Measurements from ENCODE around the gene ADGRB3.

The ADGRB3 gene

DNA sequence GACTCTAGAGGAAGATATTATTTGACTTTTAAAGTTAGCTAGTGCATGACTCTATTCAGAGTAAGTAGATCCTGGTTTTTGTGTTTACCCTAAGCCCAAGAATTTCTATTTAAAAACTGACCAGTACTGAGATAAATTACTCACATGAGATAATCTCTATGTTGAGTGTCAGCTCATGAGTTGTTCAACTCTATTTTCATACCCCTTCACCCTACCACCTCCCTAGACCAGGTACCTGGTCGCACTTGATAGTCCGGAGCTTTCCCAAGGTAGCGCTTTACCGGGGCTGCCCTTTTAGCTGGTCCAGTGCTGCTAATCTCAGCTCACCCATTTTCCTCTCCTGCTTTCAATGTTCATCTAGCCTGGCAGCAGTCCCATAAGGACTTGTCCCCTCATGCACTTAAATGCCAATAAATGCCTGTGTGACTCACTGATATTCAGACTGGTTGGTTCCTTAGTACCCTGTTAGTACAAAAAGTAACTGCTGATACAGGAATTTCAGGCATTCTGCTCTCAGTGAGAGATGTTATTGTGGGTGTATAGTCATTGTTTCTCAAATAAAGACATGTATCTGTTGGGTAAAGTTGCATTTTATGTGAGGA, 503.9 kb downstream of the ADGRB3 start:
- DNase-seq: no peak

GRCh38 chr6:69145062-69145461, 510.0 kb downstream of the ADGRB3 start:
- no peak for DNase-seq

- DNase-seq: no peak
Measured at GRCh38 chr6:69146385-69146784, 511.3 kb downstream of the ADGRB3 start.

GRCh38 chr6:69155467-69155866, 520.4 kb downstream of the ADGRB3 start:
- no peak for DNase-seq

DNA sequence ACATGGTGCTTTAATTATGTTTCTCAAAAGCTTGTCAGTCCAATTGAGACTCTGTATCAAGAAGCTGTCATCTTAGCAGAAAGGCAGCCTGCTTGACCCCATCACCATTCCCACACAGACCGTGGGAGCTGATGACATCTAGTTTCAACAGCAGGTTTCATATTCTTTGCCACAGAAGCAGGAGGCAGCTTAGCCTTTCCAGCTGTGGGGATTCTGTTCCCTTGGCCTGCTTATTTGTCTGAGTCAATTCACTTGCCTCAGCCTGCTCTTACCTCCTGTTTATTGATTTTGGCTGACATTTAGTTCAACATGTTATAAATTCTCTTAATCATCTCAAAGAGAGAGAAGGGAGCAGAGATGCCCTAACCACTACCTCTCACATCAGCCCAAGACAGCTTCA, 527.7 kb downstream of the ADGRB3 start:
- DNase-seq: no peak

- no peak for DNase-seq
Measured at GRCh38 chr6:69164564-69165229, 529.6 kb downstream of the ADGRB3 start.

- no peak for DNase-seq
Measured at GRCh38 chr6:69179681-69180080, 544.6 kb downstream of the ADGRB3 start.

DNA sequence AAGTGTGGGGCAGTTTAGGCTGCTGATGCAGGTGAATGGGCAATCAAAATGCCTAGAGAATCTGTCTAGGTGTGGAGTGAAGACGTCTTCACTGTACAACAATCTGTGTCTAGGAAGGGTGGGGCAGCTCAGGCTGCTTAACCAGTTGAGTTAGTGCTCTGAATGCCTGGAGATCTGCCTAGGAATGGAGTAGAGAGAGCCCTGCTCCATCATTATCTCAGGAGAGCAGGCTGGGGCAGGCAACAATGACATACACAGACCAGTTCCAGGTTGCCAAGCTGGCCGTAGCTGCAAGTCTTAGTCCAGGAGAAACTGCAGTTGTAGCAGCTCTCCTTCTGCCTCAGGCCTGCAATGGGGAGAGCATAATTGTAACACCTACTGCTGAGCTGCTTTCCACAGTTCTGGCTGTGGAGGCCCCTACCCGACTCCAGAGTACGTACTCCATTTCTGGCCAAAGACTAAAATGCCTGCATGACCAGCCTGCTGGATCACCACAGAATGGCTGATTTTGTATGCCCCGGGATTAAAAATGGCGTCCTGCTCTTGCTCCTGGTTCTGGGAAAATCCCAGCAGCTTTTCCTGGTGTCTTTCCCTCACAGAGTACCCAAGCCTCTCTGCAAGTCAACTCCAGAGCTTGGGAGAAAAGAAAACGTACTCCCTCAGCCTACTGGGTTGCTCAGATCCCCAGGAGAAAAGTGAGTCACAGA, 545.4 kb downstream of the ADGRB3 start:
- no peak for DNase-seq

DNA sequence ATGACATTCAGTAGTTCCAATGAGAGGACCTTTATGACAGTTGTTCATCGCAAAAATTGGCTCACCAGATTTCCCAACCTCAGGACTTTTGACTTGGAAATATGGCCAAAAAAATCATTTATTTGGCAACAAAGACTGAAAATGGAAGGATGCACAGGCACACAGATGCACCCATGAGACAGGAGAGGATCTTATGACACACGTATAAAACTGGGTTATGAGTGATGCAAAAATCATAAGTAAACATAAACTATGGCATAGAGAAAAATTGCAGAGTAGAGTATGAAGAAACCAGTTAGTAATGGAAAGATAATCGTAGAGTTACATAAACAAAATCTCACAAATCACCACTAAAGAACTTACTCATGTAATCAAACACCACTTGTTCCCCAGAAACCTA, 546.9 kb downstream of the ADGRB3 start:
- no peak for DNase-seq

- no peak for DNase-seq
Measured at GRCh38 chr6:69185276-69185675, 550.2 kb downstream of the ADGRB3 start.

GRCh38 chr6:69202768-69203167, 567.7 kb downstream of the ADGRB3 start:
- no peak for DNase-seq

- DNase-seq: no peak
Measured at GRCh38 chr6:69216127-69216526, 581.0 kb downstream of the ADGRB3 start.

DNA sequence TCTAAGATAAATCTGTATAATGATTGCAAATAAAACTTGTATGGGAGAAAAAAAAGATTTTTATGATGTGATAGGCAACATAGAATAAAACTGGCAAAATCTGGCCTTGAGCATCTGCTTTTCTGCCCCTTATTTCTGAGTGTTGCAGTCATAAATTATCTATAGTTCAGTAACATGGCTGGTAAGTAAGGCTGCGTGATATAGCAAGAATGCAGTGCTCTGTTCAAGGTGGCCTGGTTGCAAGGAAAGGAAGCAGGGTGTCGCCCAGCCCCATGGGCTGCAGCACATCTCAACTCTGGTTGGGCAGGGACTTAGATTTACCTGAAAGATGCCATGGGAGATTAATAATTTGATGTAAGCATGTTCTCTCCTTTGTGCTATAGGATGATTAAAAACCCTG, 582.3 kb downstream of the ADGRB3 start:
- DNase-seq: no peak

GRCh38 chr6:69220375-69220774, 585.3 kb downstream of the ADGRB3 start:
- DNase-seq: no peak

DNA sequence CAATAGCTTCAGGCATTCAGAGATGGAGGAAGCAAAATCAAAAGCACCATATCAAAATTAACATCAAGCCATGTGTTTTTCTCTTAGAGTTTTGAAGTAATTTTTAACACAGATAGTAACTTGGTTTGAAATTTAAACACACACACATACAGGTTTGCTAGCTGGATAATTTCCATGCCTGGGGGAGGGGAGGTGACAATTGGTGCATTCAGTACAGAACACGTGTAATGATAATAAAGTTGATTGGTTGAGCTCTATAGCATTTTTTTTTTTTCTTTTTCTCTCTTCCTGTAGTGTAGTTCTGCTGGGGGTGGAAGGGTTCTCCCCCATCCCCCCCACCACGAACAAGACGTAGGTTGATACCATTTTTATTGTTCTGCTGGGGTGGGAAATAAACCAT, 596.9 kb downstream of the ADGRB3 start:
- no peak for DNase-seq

GRCh38 chr6:69232496-69232895, 597.4 kb downstream of the ADGRB3 start:
- no peak for DNase-seq

GRCh38 chr6:69232911-69233448, 597.9 kb downstream of the ADGRB3 start:
- DNase-seq: peak; percentile 2

GRCh38 chr6:69238067-69238466, 603.0 kb downstream of the ADGRB3 start:
- no peak for DNase-seq

DNA sequence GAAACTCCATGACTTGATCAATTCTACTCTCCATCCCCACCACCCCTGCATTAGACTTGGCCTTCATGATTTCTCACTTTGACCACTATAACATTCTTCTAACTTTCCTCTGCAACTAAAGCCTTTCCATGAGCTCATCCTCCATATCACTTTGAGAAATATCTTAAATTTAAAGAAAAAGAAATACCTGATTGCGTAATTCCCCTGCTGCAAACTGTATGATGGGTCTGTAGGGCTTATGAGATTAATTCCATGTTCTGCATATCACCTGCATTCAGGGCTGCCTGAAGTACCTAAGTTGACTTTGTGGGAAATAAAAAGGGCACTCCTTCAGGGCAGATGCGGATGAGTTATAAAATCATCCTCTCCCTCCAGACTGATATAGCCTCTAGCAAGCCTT, 611.9 kb downstream of the ADGRB3 start:
- DNase-seq: no peak

GRCh38 chr6:69261010-69261409, 625.9 kb downstream of the ADGRB3 start:
- no peak for DNase-seq

DNA sequence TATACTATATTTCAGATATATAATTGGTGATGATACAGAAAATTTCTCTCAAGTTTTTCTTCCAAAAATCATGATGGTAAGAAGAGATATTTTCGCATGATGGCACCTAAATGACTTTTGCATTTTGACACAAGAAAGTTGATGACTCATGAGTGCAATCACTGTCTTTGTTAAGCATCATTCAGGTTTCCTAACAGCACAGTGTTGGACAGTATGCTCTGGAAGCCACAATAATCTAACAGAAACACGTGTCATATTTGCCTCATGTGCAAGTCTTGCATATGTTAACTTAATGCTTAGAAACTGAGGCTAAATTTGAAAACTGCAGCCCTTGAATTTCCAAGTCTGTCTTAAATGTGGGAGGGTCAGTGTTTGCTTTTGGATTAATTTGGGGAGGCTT, 628.2 kb downstream of the ADGRB3 start:
- DNase-seq: no peak

GRCh38 chr6:69265090-69265489, 630.0 kb downstream of the ADGRB3 start:
- no peak for DNase-seq

DNA sequence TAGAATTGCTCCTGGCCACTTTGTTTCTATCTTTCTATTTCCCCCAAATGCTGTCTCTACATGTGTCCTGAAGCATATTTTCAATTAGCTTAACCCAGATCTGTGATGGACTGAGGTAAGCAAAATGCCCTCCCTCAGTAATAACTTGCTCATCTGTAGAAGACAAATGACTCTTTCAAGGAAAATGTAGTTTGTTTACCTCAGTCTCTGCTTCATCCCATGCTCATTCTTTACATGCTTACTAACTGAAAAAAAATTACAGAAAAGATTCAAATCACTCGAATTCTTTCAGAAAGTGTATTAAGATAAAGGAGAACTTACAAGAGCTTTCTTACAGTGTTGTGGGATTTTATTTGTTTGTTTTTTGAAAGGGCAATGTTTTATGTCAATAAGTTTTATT, 630.6 kb downstream of the ADGRB3 start:
- no peak for DNase-seq

DNA sequence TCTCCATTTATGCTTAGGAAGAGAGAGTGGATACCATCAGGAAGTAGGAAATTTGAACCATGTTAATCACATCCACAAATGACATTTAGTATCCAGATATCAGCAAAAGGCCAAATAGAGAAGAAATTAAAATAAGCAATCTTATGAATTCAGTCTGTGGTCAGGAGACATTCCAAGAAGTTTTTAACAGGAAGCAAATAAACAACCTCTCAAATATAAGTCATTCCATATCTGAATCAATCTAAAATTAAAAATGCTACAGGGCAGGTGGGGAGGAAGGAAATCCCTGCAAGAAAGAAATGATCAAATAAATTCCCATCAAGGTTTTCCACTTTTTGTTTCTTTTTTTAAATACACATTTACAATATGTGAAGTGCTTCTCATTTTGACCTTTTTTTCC, 641.1 kb downstream of the ADGRB3 start:
- DNase-seq: no peak

Data from effector CD4-positive, alpha-beta T cell (primary cell).